Medulla oblongata (tissue), 1 donor: ENCODE data around the gene E4F1.

ENCODE experiments used
- DNase-seq: peaks from one replicate; pipeline ENCODE4 v3.0.0-alpha.2; 2015; ENCODE audit errors: extremely low spot score

The E4F1 gene

DNA sequence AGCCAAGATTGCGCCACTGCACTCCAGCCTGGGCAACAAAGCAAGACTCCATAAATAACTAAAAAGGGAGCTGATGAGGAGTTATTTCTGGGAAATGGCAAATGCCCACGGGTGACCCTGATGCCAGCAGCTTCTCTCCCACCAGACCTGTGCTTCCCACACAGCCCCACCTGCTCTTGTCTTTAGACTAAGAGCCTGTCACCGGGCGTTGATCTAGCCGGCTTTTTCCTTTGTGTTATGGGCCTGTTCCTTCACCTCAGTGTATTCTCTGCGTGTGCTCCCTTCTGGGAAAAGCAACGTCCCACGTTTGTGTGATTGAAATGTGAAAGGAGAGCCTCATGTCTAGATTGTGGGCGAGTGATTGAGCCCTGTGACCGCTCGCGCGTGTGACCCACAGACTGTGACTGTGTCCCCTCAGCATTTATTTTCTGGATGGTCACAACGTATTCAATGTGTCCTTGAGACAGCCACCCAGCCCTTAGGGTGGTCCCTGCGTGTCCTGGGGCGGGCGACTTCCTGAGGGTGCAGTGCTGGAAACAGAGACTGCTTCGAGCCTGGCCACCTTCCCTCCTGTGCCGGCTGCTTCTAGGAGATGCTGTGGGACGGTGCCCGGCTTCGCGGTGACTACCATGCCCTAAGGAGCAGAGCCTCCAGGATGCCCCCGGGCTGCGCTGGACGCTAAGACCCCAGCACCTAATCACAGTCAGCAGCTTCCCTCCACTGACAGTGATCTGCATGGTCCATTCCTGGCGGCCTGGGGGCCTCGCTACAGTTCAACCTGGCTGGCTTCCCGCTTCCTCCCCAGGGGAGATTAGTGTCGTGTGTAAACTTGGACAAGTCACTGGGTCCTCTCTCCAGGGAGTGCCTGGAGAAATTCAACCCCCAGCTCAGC is 52.3 kb downstream of the E4F1 start:
- DNase-seq = no peak

DNA sequence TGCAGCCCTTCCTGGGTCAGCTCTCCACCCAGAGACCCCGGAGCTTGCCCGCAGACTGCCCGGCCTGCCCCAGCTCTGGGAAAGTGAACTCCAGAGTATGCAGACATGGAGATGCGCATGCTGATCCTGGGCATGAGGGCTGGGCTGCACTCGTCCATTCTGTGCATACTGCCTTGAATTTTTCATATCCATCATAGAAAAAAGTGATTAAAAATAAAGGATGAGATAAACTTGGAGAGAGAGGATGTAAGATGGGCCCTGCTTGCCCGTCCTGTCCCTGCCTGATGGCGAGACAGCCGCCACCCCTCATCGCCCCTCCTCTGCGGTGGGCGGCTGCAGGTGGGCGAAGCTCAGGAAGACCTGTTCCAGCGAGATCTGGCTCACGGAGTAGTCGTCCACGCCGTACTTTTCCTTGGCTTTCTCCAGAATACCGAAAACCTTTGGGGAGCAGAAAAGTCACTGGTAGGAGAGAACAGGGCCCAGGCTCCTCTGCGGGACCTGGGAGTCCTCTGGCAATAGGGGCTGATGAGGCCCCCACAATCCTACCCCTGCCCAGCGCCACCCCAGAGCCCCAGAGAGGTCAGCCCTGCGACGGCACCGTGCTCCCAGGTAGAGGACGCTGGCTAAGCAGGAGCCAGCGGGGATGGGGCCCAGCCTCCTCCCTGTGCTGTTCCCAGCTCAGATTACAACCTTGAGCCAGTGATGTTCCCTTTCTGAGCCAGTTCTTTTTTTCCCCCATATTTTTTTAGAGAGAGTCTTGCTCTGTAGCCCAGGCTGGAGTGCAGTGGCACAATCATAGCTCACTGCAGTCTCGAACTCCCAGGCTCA is 53.2 kb downstream of the E4F1 start:
- DNase-seq = no peak

DNA sequence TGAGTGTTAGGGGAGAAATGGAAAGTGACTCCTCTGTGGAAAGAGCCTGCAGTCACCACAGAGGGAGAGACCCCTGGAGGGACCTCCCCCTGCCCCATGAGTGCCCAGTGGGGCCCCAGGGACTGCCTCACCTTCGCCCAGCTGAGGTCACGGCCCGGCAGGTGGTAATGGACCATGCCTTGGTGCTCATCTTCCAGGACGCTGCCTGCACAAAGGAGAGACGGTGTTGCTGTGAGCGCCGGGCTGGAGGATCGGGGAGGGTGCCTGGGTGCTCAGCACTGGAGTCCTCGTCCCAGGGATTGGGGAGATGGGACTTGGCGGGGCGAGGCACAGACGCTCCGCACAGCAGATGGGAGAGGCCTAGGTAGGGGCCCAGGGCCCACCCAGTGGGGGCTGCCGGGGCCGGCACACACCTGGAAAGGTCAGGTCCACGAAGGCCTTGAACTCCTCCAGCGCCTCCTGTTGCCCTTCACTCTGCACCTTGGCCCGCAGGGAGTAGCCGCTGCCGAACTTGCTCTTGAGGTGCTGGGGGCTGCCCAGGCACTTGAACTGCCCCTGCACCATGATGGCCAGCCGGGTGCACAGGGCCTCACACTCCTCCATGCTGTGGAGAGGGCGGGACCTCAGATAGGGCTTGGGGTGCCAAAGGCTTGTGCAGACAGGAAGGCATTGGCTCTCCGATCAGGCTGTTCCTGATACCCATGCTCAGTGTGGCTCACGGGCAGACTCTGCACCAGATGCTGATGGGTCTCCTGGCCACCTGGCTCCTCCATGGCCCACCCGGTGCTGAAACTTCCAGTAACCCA is 54.3 kb downstream of the E4F1 start:
- DNase-seq = no peak

DNA sequence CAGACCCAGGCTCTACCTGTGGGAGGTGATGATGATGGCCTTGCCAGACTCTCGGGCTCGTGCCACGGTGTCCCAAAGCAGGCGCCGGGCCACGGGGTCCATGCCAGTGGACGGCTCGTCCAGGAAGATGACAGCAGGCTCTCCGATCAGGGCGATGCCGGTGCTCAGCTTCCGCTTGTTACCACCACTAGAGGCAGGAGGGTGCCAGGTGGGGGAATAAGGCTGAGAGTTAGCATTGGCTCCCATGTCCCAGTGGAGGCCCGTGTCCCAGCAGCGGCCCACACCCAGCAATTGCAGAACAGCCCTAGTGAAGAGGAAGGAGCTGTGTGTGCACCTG is 54.8 kb downstream of the E4F1 start:
- DNase-seq = no peak

DNA sequence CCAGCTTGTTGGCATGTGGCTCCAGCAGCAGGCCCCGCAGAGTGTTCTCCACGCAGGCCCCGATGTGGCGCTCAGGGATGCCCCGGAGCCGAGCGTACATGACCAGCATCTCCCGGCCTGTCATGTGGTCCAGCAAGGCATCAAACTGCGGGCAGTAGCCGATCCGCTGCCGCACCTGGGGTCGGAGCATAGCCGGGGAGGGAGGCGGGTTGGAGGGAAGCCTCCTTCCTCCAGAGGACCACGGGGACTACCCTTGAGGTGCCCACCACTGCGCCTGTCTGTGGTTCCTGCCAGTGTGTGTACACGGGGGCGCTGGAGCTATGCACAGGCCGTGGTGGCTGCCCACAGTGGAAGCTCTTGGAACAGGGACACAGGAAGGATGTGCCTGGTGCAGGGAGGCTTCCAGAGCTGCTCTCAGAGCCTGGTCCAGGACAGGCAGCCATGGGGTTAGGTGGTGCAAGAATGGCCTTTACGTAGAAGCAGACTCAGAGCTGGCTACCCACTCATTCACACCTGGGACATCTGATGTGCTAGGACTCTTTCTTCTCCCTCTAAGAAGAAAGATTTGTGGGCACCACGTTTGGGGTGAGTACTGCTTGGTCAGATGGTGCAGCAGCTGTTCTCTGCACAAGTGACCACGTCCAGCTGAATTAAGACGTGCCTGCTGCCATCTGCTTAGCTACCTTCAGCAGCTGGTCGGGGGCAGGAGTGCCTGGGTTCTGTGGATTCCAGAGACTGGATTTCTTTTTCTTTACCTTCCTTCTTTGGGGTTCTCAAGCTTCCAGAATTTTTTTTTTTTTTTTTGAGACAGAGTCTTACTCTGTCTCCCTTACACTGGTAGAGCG is 55.8 kb downstream of the E4F1 start:
- no peak for DNase-seq

DNA sequence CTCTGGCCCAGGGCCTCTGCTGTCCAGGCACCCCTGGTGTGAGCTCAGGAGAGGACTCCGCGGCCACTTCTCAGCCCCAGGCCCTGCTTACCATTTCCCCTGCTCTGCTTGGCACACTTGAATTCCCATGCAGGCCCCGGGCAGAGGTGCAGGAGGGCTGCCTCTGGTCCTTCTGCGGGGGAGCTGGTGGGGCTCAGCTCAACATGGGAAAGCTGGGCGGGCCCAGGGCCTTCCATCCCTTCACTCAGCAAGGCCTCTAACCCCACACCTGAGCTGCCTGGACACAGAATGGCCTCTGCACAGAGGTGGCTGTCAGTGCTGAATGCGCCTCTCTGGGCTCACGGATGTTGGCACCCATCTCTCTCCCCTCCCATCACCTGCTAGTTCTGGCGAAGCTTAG is 57.1 kb downstream of the E4F1 start:
- DNase-seq = no peak

DNA sequence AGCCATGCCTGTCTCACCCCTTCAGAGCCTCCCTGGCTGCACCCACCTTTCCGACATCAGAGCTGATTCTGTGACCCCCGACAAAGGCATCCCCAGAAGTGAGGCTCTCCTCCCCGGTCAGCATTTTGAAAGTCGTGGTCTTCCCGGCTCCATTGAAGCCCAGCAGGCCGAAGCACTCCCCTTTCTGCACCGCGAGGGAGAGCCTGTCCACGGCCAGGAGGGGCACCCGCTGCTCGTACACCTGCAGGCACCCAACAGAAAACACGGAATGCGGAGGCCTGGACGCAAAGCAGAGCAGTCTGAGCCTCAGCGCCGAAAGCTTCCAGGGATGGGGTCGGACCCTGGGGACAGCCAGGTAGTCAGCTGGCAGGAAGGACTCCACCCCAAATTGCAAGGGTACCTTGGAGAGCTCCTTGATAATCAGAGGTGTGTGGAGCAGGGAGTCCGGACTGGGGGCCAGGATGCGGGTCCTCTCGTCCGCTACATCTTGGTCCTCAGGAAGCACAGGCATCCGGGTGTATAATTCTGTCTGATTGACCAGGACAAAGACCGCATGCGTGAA is 57.7 kb downstream of the E4F1 start:
- no peak for DNase-seq

DNA sequence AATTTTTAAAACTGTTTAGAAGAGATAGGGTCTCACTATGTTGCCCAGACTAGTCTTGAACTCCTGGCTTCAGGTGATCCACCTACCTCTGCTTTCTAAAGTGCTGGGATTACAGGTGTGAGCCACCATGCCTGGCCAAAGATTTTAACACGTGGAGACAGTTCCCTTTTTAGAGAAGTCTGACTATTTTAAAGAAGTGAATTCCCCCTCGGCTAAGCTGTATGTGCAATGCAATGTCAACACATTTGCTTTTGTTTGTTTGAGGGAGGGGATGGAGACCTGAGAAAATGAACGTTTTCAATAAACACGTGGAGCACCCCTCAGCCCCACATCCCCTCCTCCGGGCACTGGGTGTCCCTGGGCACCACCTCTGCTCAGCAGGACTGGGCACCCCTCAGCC is 58.9 kb downstream of the E4F1 start:
- no peak for DNase-seq

DNA sequence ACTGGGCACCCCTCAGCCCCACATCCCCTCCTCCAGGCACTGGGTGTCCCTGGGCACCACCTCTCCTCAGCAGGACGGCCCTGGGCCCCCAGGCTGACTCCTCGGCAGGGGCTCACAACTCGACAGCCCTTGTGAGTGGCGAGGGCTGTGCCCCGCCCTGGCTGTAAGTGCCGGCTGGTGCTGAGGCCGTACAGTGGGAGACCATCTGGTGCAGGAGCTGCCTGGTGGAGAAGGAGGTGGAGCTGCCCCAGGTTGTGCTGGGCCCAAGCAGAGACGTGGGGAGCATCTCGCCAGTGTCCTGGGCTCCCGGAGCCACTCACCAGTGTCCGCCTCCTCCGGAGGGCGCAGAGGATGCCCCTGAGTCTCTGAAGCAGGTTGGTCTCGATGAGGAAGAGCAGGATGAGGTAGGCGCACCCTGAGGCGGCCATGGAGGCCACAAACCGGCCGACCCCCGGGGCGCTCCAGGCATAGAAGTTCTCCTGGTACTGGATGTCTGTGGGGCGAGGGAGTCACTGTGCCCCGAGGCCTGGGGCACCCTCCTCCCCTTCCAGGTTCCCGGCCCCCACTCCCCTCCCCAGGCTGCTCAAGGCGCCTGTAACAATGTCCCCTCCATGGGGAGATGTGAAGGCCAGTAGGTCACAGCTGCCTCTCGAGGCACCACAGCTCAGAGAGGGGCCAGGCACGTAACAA is 59.6 kb downstream of the E4F1 start:
- DNase-seq = no peak

DNA sequence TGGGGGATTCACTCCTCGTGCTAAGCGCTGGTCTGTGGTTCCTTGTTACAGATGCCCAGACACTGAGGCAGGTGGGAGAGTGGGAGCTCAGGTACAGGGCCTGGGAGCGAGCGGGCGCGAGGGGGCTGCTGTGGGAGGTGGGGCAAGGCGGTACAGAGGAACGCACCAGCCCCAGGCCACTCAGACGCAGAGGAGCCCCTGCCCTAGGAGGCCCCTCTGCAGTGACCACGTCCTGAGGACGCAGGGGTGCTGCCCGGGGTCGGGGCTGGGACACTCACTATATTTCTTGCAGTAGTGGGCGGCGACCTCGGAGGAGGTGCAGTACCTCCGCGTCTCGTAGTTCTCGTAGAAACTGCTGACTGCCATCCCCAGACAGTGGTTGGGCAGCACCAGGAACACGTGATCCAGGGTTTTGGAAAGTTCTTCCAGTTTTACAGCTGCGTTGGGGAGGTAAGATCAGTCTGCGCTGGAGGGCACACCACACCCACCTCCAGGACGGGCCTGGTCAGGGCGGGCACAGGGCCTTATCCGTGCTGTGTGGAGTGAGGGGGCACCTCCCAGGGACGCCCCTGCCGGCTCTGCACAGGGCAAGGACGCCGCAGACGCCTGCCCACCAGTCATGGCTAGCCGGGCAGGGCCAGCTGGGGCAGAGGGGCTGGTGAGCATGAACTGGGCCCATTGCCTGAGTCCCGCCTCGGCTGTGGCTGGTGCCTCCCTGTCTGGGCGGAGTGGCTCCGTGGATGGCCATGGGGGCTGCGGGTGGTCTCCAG is 60.8 kb downstream of the E4F1 start:
- DNase-seq = no peak

DNA sequence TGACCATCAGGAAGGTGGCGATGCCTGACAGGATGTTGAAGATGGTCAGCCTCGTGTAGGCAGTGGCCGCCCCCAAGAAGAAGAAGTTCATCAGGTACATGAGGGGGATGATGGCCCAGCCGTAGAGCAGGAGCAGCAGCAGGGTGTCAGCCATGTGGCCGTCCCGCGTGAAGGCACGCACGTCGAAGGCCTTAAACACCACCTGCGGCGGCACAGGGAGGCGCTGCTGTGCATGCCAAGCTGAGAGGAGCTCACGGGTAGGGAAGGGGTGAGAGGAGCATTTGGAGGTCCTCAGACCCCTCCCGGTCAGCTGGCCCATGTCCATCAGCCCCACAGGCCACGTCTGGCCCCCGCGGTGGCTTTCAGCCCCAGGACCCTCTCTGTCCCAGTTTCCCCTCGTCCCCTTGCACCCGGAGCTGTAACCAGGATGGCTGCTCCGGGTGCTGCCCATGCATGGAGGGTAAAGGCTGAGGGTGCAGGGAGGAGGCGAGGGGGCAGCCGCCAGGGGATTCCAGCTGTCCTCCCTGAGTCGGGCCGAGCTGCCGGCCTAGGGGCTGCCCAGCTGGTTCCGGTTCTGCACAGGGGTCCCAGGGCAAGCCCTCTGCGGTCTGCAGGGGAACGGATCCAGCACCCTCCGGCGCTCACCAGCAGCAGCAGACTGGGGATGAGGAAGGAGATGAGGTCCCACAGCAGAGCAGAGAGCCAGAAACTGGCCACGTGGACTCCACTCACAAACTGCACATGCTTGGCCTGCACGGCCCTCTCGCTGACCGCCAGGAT is 61.6 kb downstream of the E4F1 start:
- DNase-seq = no peak
